Left renal cortex interstitium (tissue), 4 donors: ENCODE results near the gene CYP27A1. TPM values are rescaled to one million over a fixed set of nuclear protein-coding genes. Genes with fewer than 3 reads are reported as not detected.
"Not testable (repeated sequence)": the region's sequence is repeated elsewhere in the genome, so short reads cannot be mapped to it uniquely, and the experiment has no call there.

Experiments
- DNase-seq, 4 donors: peaks; one replicate each; pipeline ENCODE4 v3.0.0-alpha.2; 2013; ENCODE audit warnings: low read depth in 4 of 4, low spot score in 2 of 4, missing footprints in 1 of 4
- polyA plus RNA-seq, 4 donors: library from polyadenylated mRNA; unstranded; fragments of 120-200 nt; gene quantifications; one replicate each; pipeline ENCODE4 v1.2.1, GENCODE V29; 2013; ENCODE audit not compliant: insufficient read length in 4 of 4

CYP27A1 gene
- polyA plus RNA-seq, 4 donors, result 44.2 to 57.0 (median 51.7) TPM

DNA sequence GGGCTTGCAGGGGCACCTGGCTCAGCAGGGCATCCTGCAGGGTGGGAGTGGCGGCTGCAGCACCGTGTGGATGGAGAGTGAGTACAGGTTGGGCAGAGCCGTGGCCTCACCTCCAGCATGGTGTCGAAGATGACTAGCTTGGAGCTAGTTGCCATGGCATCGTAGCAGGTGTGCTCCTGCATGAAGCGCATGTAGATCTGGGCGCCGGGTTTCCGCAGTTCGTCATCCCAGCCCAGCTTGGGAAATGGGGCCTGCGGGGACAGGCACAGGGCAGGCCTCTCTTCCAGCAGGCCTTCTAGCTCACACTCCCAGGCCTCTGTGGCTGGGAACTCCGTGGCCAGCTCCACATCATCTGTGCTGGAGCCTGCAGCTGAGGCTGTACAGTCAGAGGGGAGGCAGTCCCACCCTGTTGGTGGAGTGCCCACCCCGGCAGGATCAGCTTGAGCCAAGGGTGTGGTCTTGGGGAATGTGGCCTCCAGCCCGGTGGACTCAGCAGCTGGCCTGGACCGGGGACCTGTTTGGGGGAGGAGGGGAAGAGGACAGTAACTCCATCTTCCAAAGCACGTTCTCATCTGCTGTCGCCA is 48.0 kb downstream of the CYP27A1 start:
- no peak for DNase-seq

DNA sequence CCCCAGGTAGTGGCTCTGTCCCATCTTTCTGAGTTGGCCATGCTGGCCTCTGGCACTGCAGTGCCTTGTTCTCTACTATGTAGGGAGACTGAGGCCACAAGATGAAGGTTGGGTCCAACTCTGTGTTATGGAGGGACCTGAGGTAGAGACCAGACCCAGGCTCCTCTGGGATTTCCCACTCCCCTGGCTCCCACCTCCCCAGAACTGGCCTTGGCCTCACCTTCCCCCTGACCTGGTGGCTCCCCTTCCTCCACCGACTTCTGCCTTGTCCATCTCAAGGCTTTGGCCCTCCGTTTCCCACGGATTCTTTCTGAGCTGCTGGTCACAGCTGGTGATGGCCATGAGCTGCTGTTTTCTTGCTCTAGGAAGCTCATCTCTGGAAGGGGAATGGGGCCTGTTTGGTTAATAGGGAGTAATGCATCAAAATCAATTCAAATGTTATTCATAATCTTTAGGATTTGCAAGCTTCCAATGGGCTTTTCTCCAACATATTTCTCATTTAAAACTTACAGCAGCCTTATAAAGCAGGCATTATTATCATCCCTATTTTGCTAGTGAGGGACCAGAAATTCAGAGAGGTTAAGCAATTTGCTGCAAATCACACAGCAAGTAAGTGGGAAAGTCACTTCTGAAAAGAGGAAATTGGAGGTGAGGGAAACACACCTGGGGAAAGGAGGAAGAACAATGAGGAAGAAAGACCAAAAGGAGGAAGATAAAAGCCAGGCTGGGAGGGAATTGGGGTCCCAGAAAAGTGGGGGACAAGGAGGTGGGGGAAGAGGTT is 48.8 kb downstream of the CYP27A1 start:
- no peak for DNase-seq

DNA sequence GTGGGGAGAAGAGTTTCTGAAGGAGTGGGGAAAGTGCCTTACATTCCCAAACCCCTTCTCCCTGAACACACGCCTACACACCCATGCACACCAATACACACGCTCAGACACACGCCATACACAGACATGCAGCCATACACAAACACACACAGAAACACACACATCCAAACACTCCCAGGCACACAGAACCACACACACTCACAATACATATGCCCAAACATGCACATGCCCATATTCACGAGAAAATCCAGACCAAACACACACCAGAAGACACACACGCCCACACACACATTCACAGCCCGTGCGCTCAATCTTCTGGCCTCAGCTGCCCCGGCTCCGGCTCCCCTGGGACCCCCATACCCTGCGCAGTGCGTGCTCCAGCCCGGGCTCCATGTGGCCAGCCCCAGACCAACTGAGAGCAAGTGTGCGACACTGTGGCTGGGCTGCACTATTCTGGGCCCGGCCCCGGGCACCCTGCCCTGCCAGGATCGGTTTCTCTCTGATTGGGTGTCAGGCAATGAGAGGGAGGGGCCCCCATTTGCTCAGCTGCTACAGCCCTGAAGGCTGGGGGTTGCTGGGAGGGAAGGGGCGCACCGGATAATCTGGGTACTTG is 49.5 kb downstream of the CYP27A1 start, which contains the start of gene PRKAG3:
PRKAG3 (minus strand) TSS at position 426 of the 613 bp plus-strand sequence.
- no peak for DNase-seq

DNA sequence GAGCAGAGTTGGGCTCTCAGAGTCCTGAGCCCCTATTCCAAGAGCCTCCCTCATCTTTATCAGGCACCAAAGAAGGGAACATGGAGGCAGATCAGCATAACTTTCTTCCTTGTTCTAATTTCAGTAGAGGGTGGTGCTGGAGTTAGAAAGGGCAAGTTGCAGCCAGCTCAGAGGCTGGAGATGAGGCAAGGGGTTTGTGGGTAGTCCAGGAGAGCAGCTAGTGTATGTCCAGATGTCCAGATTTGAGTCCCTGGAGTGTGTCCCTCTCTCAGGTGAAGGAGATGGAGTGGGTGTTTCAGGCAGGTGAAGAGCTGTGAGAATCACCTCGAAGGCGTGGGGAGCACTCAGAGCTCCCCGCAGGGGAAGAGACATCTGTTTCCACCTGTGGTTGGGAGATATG is 50.1 kb downstream of the CYP27A1 start:
- DNase-seq, result no peak

DNA sequence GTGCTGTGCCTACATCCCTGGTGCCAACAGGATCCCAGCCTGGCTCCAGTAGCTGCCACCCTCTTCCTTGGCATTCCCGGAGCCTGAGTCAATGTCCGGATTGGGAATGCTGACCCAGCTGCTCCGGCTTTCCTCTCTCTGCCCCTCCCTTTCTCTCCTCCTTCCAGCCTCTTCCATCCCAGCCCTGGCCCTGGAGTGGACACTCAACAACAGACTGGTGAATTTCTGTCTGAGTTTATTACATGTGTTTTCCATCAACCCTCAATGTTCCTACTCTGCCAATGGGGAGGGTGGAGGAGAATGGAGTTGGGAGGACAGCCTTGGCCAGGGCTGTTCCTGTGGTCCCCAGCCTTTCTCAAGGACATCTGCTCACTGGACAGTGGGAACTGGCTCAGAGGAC is 50.6 kb downstream of the CYP27A1 start:
- no peak for DNase-seq

DNA sequence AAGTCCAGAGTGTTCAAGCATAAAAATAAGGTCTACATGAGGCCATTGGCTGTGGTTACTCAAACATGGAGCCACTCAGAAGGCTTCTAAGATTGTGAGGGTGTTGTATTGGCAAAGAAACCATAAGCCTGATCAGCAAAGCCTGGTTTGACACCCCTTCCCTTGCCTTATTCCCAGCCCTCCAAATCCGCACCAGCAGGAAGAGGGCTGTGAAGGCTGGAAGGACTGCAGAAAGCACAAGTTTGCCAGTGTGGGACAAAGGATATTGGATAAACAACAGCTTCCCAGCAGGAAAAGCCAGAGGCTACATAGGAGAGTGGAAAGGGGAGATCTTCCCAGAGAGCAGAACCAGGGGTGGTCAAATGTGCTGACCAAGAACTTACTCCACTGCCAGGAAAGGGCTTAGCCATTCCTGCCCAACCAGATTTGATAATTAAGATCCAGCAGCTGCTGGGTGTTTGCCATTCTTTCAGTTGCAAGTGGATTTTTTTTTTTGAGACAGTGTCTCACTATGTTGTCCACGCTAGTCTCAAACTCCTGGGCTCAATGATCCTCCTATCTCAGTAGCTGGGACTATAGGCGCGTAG is 51.2 kb downstream of the CYP27A1 start:
- no peak for DNase-seq

DNA sequence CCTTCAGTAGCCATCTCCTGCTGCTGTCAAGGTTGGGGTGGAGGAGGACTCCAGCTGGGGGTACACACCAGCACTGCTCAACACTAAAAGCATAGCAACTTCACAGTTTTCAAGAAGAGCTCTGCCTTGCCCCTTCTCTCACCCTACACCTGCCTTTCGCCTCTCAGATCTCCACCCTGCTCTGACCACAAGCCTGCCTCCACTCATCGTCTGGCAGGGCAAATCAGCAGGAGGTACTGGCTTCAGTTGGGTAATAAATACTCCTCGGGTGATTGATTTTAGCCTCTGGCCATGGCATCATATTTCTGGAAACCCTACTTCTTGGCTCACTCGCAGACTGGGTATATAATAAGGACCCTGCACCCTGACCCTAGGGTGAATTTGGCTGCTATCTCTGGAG is 52.7 kb downstream of the CYP27A1 start:
- no peak for DNase-seq

DNA sequence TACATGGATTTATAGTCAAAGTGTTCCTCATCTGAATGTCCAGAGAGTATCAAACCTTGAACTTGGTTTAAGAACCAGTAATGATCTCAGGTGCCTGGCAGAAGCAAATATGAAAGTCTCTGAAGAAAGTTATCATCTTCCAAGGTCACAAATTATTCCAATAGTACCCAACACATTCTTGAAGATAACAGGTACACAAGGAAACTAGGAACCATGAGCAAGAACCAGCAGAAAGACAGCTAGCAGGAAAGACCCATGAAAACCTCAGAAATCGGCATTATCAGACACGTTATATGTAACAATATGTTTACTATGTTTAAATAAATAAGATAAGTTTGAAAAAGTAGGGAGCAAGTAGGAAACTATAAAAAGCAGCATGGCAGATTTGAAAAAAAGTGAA is 55.5 kb downstream of the CYP27A1 start:
- no peak for DNase-seq

DNA sequence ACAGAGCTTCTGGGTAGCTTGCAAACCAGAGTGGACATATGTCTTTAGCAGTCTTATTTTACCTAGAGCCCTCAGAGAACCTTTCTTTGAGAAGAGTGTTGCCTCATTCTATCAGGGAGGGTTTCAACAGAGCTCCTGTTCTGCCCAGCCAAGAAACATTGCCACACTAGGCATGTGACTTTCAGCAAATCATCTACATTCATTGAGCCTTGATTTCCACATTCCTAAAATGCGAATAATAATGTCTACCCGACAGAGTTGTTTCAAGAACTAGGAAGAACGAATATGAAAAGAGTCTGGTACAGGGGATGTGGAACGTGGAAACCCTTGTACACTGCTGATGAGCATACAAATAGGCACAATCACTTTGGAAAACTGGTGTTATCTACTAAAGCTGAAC is 57.5 kb downstream of the CYP27A1 start:
- DNase-seq, result no peak

DNA sequence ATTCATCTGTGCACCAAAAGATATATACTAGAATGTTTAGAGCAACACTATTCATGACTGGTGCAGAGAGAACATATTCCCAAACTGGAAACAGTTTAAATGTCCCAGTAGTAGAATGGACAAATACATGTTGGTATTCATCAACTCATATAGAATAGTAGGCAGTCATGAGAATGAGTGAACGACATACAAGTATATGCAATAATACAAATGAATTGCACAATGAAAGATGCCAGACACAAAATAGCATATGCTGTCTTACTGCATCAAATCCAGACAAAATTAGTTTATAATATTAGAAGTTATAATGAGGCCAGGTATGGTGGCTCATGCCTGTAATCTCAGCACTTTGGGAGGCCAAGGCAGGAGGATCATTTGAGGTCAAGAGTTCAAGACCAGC is 57.9 kb downstream of the CYP27A1 start:
- no peak for DNase-seq

DNA sequence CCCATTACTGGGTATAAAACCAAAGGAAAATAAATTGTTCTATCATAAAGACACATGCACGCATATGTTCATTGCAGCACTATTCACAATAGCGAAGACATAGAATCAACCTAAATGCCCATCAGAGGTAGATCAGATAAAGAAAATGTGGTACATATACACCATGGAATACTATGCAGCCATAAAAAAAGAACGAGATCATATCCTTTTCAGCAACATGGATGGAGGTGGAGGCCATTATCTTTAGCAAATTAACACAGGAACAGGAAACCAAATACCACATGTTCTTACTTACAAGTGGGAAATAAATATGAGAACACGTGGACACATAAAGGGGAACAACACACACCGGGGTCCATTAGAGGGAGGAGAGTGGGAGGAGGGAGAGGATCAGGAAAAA is 62.4 kb downstream of the CYP27A1 start:
- not testable (repeated sequence) for DNase-seq

DNA sequence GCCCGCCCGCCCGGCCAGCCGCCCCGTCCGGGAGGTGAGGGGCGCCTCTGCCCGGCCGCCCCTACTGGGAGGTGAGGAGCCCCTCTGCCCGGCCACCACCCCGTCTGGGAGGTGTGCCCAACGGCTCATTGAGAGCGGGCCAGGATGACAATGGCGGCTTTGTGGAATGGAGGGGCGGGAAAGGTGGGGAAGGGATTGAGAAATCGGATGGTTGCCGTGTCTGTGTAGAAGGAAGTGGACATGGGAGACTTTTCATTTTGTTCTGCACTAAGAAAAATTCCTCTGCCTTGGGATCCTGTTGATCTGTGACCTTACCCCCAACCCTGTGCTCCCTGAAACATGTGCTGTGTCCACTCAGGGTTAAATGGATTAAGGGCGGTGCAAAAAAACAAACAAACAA is 65.0 kb downstream of the CYP27A1 start:
- DNase-seq, result not testable (repeated sequence)

DNA sequence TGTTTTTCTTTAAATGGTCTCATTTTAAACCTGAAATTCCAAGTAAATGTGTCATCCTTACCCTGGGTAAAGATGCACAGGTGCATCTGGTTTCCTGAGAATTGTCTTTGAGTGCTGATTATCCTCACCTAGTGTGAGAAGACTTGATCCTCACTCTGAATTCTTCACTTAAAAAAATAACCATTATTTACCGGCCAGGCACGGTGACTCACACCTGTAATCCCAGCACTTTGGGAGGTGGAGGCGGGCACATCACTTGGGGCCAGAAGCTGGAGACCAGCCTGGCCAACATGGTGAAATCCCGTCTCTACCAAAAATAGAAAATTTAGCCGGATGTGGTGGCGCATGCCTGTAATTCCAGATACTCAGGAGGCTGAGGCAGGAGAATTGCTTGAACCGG is 67.8 kb downstream of the CYP27A1 start:
- DNase-seq, result no peak

DNA sequence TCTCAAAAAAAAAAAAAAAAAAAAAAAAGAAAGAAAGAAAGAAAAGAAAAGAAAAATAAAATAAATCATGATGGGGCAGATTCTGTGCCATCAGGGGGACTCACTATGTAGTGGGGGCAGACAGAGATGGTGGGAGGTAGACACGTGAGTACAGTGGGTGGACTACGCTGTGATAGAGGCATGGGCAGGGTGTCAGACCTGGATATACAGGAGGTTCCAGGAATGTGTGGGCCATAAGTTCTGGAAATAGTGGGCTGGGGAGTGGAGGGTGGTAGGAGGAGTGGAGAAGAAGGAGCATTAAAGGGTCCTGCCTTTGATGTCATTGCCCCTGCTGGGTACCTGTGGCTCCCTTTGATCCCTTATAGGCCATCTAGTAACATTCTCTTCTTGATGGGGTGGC is 68.8 kb downstream of the CYP27A1 start:
- no peak for DNase-seq

DNA sequence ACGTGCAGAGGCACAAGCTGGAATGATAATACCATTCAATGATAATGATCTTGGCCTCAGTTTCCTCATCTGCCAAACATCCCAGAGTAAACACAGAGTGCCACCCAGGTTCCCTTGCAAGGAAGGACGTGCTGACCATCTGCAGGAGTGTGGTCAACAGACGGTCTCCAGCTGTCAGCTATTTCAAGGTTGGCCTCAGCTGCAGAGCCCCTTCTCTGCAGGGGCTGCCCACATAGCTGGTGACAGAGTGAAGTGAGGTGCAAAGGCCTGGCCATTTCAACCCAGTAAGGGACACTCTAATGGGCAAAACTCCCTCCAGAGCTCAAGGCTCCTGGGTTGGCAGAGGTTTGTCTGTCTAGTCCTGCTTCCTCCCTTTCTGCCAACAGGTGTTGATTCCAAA is 69.3 kb downstream of the CYP27A1 start:
- no peak for DNase-seq

DNA sequence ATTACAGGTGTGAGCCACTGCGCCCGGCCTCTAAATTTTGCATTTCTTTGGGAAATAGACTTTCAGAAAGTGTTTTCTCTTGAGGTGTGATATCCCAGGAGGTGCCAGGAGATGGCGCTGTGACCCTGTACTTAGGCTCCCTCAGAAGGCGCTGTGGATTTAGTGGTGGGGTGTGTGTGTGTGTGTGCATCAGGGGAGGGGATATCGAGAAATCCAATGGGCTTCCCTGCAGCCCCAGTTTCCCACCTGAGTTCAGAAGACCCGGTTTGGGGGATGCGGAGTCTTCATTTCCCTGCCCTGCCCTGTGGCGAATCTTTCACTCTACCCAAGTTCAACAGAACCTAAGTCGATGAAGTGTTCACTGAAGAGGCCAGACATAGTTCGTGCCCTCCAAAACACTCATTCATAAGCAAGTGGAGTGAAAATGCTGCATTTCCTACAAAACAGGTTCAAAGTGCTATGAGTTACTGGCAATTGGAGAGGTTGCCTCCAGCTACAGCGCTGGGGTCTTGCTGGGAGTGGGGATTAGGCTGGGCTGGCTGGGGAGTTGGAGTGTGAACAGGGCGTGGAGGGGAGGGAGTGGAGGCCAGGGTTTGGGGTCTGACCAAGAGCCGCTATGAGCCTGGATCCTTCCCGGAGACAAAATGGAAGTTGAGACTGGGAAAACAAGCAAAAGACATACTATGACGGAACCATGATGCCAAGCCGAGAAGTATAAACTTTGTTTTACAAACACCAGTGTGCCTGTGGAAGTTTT is 71.1 kb downstream of the CYP27A1 start:
- no peak for DNase-seq

DNA sequence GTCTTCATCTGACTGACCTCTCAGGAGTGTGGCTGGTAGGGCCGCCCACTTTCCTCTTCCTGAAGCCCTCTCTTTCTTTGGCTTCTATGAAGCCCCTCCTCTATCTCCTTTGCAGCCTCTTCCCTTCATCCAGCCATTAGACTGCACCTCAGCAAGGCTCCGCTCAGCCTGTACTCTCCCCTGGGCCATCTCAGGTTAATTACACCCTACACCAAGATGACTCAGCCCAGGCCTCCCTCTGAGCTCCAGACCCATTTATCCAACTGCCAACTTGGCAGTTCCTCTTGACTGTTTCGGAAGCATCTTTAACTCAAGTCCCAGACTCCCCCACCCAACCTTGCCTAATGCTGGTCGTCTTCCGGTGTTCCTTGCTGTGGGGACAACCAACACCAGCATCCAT is 71.8 kb downstream of the CYP27A1 start:
- no peak for DNase-seq

DNA sequence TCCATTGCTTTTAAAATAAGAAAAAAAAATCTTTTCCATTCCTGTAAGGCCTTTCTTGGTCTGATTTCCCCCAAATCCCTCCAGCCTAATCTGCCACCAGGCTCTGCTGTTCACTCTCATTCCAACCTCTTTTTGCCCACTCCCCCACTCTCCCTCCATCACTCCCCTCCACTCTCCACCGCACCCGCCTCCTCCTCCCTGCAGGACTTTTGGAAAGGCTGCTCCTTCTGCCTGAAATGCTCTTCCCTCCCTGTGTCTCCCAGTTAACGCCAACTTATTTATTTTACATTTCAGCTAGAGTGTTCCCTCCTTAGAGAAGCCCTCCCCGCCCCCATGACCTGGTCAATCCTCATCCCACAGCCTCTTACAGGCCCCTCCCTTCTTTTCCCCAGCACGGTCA is 72.9 kb downstream of the CYP27A1 start:
- no peak for DNase-seq

DNA sequence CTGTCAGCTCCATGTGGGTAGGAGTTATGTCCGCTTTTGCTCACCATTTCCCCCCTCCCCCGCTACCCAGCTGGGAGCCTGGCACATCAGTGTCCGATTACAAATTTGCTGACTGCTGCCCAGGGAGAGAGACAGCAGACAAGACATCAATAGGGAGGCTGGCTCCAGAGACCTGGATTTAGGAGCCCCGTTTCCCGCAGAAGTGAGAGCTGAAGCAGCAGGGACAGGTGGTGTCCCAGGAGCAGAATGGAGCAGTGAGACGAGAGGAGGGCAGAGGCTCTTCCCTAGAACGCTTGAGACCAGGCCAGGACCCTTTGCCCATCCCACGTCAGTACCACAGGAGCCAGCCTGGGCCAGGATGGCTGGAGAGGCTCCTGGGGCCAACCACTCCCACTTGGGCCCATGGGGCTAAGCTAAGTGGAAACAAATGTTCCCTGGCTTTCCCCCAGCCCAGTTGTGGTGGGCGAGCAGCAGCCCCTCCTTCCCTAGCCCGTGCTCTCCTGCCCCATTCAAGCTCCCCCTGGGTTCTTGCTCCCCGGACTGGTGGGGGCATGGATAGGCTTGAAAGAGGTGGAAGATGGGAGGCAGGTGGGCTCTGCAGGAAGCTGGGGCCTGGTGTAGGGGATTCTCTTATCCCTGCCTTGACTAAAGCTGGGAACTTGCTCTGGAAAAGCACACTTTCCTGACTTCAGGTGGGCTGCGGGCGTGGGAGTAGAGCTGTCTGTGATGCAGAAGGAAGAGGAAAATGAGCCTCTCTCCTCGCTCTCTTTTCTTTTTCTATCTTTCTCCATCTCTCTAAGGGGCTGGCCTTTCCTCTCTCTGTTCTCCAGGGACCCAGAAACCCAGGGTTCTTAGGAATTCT is 73.6 kb downstream of the CYP27A1 start:
- DNase-seq, result no peak
